ENCODE data around the gene RXRG.

The RXRG gene

DNA sequence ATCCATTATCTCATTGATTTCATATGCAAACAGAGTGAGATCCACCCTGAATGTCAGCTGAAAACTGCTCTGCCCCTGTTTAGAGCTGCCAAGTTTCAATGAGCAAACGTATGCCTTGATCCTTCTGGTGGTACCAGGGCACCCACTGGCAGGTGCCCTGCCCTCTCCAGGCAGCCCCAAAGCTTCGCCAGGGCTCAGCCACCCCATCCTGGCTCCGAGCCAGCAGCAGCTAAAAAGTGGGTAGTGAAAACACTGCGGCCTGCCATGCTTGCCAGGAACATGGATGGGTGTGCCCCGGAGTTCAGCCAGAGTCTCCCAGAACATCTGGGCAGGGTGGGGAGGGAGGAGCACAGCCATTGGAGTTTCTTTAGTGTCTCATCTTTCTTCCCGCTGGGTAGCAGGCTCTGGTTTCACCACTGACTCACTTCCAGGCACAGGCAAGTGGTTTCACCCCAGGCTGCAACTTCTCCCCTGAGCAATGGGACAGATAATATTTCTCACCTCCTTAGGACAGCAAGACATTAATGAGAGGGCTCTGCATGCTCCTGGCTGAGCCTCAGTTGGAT lies 80.3 kb downstream of the RXRG start:
- DNase-seq: peak; percentile 21

DNA sequence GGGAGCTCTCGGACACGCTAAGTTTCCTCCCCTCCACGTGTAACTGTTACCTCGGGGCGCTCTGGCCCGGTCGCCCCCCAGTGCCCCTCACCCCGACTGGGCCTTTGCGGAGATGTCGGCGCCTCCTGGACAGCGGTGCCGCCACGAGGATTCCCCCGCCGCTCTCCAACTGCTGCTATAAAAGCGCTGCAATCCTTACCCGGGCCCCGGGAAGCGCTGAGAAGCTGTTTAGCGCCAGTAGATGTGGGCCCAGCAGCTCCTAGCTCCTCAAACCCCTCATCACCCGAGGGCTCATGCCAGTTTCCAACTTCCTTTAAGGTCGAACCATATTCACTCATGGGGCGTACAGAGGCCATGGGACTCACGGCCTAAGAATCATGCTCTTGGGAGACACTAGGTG lies 88.0 kb downstream of the RXRG start:
- no peak for DNase-seq

DNA sequence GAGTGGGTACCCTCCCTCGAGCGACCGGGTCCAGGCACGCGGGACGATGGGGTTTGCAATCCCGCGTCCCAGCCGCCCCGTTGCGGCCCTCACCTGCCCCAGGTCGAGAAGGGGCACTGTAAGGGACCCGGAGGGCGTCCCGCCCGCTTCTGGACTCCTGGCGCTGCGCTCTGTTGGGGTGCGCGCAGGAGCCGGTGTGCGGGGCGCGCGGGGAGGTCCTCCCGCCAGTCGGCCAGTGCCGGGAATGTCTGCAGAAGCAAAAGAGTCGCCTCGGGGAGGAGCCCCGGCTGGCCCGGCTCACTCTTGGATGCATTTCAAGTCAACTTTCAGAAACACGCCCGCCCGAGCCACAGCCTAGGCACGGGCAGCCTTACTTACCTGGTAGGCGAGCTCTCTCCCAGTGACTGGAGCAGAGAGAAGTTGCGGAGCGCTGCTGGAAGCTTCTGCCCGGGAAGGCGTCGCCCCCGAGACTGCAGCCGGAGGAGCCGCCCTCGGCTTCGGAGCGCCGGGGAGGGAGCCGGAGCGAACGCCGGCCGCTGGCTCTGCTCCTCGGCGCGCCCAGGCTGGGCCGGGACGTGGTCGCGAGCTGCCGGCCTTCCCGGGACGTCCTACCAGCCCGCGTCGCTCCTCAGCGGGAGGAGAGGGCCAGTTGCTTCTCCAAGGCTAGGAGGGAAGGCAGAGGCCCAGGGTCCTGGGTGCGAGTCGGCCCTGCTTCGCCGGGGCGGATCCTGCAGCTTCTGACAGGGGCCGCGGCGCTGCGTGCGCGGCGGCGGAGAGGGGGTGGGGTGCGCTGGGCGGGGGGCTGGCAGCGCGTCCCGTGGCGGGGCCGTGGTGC lies 88.7 kb downstream of the RXRG start, which contains the start of gene LMX1A:
TSS of gene LMX1A (minus strand) at position 739 of the 835 bp plus-strand sequence. CDS start 1,156 bp downstream, outside the sequence.
- no peak for DNase-seq

DNA sequence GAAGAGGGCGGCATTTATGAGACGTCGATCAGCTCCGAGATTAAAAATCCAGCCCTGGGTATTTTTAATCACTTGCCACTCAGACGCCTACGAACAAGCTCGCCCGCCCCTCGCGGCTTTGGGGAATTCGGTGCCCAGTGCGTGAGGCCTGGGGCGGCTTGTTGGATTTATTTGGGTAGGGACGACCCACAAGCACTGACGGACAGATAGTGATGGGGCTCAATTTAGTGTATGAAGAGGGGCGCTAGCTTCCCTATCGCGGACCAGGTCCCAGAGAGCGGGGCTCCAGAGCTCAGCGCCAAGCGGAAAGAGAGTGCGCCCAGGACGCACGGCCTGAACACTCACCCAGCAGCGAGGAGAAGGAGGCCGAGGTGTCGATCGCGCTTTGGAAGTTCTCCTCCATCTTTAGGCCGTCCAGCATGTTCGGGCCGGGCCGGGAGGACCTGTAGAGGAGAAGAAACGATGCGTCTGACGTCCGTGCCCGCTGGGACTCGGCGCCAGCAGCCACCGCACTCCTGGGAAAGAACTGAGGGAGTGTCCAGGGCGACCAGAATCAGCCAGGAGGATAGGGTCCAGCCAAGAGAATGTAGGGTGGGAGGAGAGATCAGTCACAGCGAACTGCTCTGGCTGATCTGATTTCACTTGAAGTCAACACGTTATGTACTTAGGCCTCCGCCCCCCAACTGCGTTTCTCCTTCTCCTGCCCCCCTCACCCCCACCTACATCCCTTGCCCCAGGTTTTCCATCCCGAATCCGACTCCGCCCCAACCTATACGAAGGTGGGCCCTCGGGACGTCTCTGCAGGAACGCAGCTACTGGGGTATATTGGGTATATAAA lies 89.6 kb downstream of the RXRG start:
- no peak for DNase-seq

DNA sequence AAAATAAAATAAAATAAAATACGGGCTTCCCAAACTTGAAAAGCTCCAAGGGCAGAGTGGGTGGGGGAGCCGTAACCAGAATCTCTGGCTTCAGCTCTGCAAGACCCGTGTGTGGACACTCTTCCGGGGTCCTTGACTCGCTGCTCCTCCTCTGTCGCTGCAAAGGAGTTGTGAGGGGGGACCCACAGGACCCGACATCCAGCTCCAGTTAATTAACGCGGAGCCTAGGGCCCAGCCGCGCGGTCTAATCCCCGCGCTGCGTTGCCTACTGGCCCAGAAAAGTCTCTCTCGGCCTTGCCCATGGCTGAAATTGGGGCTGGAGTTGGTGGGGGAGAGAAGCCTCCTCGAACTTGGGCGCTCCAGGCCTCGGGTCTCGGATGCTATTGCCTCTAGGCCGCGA lies 90.2 kb downstream of the RXRG start:
- DNase-seq: no peak

DNA sequence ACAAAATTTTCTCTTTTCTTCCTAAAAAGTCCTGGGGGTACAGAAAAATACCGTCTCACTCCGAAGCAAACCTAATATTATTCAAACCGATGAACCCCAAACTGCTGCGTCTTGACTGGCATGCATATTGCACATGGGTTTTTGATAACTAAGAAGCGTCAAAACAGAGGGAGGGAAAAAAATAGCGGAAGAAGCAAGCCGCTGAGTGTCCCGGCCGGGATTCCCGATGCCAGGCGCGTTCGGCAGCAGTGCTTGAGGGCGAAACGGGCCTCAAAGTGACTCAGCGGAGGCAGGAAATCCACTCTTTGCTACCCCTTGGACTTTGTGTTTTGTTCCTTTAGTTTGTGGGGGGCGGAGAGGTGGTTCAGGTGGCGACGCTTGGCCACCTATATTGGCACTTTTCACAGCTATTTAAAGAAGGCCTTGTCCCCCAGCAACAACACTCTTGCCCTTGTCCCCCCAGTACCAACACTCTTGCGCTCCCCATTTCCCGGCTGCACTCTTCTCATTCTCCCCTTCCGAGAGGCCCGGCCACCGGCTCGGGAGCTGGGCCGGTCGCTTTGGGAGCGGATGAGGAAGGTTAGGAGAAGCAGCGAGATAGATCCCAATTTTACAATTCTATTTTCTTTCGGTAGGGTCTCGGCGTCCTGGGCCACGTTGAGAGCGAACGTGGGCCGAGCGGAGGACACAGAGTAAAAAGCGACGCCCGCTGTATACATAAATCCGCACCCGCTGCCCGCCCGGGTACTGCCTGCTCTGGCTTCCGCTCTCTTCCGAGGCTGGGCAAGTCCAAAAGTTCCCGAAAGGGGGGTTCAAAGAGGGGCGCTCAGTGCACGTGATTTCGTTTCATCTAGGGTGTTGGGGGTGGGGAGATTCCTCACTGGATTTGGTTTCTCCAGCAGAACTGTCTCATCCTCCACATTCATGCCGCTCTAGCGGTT lies 90.9 kb downstream of the RXRG start:
- no peak for DNase-seq

DNA sequence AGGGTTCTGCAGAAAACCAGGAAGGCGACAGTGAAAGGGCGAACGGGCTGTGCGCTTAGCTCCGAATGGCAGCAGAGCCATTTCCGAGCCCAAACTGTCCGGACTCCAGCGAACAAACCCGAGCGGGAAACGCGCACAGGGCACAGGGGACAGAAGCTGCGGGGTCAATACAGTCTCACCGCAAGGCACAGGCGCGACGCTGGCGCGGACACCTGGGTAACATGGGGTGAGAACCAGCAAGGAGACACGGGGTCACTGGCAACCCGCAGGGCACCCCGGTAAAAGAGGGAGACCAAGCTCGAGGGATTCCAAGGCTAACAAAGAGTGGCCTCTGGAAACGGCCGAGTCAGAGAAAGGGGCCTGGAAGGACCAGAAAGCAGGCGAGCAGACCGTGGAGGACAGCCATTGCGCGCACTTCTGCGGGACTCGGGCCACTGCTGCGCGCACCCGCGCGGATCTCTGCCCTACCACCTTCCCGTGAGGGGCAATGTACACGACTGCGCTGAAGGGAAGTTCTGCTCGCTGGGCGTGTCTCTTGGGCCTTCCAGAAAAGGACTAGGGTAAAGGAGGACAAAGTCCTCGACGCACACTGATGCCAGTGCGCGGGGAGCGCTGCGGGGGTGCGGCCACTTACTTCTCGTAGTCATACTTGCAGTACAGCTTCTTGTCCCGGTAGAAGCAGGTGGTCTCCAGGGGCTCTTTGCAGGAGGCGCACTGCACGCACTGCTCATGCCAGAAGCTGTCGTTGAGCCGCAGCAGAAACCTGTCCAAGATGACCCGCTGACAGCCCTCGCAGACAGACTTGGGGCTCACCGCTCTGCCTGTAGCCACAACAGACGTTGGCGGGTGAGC lies 92.3 kb downstream of the RXRG start:
- DNase-seq: no peak

DNA sequence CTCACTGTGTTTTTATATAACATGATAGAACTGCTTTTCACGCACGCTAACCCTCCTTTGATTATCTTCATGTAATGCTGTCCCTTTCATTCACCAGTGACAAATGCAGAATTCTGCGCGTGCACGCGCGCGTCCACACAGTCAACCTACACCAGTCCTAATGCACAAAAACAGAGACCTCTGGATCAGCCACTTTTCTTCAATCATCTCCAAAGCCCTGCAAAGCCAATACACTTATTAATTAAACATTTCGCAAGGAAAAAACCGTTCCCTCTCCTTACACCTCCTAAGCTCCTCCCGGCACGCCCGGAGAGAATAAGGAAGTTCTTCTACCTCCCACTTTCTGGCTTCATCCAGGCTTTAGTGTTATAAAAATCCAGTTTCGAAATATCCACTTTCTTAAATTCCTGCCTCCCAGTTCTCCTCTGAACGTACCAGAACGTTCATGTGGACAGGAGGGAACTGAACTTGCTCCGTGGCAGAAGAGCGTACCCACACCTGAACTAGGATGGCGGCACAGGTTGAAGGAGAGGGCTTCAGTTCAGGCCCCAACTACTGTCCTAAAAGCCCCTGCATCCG lies 93.0 kb downstream of the RXRG start:
- DNase-seq: no peak

Data from NCI-H1694 treated with DMSO at 0.1 percent for 48 hours (cell line).